ENCODE measurements around the gene NAA38. TPM values are rescaled to one million over a fixed set of nuclear protein-coding genes. Genes with fewer than 3 reads are reported as not detected.
A peak's percentile ranks its signal among the peaks of the same experiment; 100 is the strongest.

NAA38 gene
- total RNA-seq, 1 experiment from 2014 or later, result 46.3 TPM

- TF ChIP-seq ATF6 (CRISPR knock-in tag; IDR thresholded peaks at IDR 0.05) (no peak), FOXP1 (CRISPR knock-in tag; IDR thresholded peaks at IDR 0.05; ENCODE audit: borderline replicate concordance) (peak; percentile 35; the same call in 1 of the 2 replicates), TEAD1 (CRISPR knock-in tag; IDR thresholded peaks at IDR 0.05) (peak; percentile 94; the same call in 1 of the 2 replicates), KAT7 (CRISPR knock-in tag; IDR thresholded peaks at IDR 0.05; ENCODE audit: borderline replicate concordance) (0 out of 2 replicates have a peak, but pooled peaks have one; percentile 28), OVOL2 (CRISPR knock-in tag; IDR thresholded peaks at IDR 0.05; ENCODE audit: borderline replicate concordance) (no peak)
Measured at GRCh38 chr17:7836596-7837407, 20.6 kb downstream of the NAA38 start (continued).

- H3K4me1 Mint-ChIP-seq, result peaks cover 41% of the 10 kb centered on the region
- peak overlapping the region; percentile 93 for H3K4me3 Mint-ChIP-seq
- peak; percentile 80 for DNase-seq (ENCODE audit: low spot score)
Measured at GRCh38 chr17:7835814-7836595, 21.4 kb downstream of the NAA38 start.

GRCh38 chr17:7834957-7835813 is 22.2 kb downstream of the NAA38 start:
- ATAC-seq (peak; percentile 60), DNase-seq (ENCODE audit: low spot score) (peak; percentile 98)
- Mint-ChIP-seq H3K27ac (peak overlapping the region; percentile 86), H3K9me3 (no peaks in the 10 kb centered on the region), H3K4me3 (peak overlapping the region; percentile 93), H3K27me3 (ENCODE audit: low read depth) (peaks cover 54% of the 10 kb centered on the region), H3K36me3 (no peaks in the 10 kb centered on the region), H3K4me1 (peaks cover 33% of the 10 kb centered on the region)
- POLR2A ChIA-PET, result interaction anchor here (0.5 to 1.9 kb wide), 10 partner anchors 10 to 413 kb away, joined by 4 to 8 read pairs (median 5); partner anchors contain the start of genes CTC1, CYB5D1, EFNB3 and NAA38
- CTCF ChIA-PET, result interaction anchor here (0.6 to 5.4 kb wide), 33 partner anchors 10 to 384 kb away, joined by 3 to 66 read pairs (median 4); partner anchors contain the start of genes CNTROB, CYB5D1, FXR2 and KCNAB3
- no peak for TF ChIP-seq CBFB (CRISPR knock-in tag; IDR thresholded peaks at IDR 0.05; ENCODE audit: low read depth)
- peak; percentile 52; the same call in 1 of the 2 replicates for TF ChIP-seq SP1 (CRISPR knock-in tag; conservative IDR thresholded peaks at IDR 0.05)
- TF ChIP-seq FOXP1 (CRISPR knock-in tag; IDR thresholded peaks at IDR 0.05; ENCODE audit: borderline replicate concordance), result no peak
- TF ChIP-seq ZNF416 (CRISPR knock-in tag; IDR thresholded peaks at IDR 0.05), result no peak
- no peak for TF ChIP-seq TCF7 (CRISPR knock-in tag; IDR thresholded peaks at IDR 0.05; ENCODE audit: low read depth)
- TF ChIP-seq USF2 (CRISPR knock-in tag; IDR thresholded peaks at IDR 0.05), result peak; percentile 56
- TF ChIP-seq MAX (CRISPR knock-in tag; IDR thresholded peaks at IDR 0.05), result peak; percentile 63
- TF ChIP-seq PRDM15 (CRISPR knock-in tag; IDR thresholded peaks at IDR 0.05), result no peak; the same call in 1 of the 2 replicates

More at GRCh38 chr17:7835814-7836595, 21.4 kb downstream of the NAA38 start:
- peaks cover 54% of the 10 kb centered on the region for H3K27me3 Mint-ChIP-seq (ENCODE audit: low read depth)
- CTCF ChIA-PET, result interaction anchor here (0.9 to 5.4 kb wide), 21 partner anchors 9 to 383 kb away, joined by 3 to 66 read pairs (median 5); partner anchors contain the start of genes CNTROB, CYB5D1, FXR2 and NAA38
- no peaks in the 10 kb centered on the region for H3K9me3 Mint-ChIP-seq
- POLR2A ChIA-PET, result interaction anchor here (0.8 to 1.9 kb wide), 5 partner anchors 9 to 132 kb away, joined by 4 to 8 read pairs (median 5); partner anchors contain the start of genes CYB5D1, EFNB3 and NAA38
- ATAC-seq, result peak; percentile 6
- TF ChIP-seq TP53 (CRISPR knock-in tag; IDR thresholded peaks at IDR 0.05), result 0 out of 2 replicates have a peak, but pooled peaks have one; percentile 24
- TF ChIP-seq NFE2L1 (CRISPR knock-in tag; IDR thresholded peaks at IDR 0.05), result no peak
- 0 out of 2 replicates have a peak, but pooled peaks have one; percentile 0 for TF ChIP-seq HMGXB4 (CRISPR knock-in tag; IDR thresholded peaks at IDR 0.05)
- TF ChIP-seq FOXP1 (CRISPR knock-in tag; IDR thresholded peaks at IDR 0.05; ENCODE audit: borderline replicate concordance), result no peak
- no peak for TF ChIP-seq ESRRA (CRISPR knock-in tag; IDR thresholded peaks at IDR 0.05; ENCODE audit: borderline replicate concordance)
- no peak for TF ChIP-seq TEAD4 (CRISPR knock-in tag; IDR thresholded peaks at IDR 0.05)
- peak; percentile 13; the same call in 1 of the 2 replicates for TF ChIP-seq SP1 (CRISPR knock-in tag; conservative IDR thresholded peaks at IDR 0.05)
- peak overlapping the region; percentile 95 for H3K27ac Mint-ChIP-seq
- no peaks in the 10 kb centered on the region for H3K36me3 Mint-ChIP-seq

Measured in WTC11 (cell line).